ENCODE results near the gene OR5AS1.
"Not testable (repeated sequence)": the region's sequence is repeated elsewhere in the genome, so short reads cannot be mapped to it uniquely, and the experiment has no call there.

The OR5AS1 gene

DNA sequence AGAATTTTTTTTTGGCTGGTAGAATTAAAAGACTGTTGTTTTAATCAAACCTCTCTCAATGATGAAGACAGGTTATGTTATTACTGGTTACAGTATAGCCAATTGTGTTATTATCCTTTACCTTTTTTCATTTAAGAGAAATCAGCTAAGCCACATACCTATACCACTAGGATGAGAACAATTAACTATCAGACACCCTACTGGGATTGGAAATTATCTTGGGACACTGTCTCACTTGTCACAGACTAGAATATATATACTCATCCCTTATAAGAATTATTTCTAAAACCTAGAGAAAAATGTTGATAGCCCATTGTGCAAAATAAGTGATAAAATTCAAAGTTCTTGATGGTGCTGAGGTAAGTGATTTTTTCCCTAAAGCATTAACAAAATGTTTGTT lies at the start of gene OR5AS1:
TSS of gene OR5AS1 (plus strand) at position 301 of the 400 bp plus-strand sequence. CDS start 2,765 bp downstream, outside the sequence.
- DNase-seq (ENCODE audit: low read depth in 2 of 2), result no peak

DNA sequence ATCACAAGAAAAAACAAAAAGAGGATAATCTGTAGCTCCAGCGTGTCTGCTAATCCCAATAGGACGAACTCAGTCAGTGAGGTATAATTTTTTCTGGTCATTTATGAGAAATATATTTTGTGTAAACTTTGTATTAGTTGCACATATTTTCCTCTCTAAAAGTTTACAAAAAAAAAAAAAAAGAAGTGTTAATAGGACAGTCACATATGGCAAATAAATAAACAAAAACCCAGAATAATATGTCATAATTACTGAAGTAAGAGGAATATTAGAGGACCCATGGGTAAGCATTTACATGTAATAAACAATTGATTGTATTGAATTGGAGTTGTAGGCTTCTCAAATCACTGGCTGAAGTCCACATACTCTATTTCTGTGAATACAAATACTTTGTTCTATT lies 32.9 kb upstream of the OR5AS1 start, which contains the start of gene OR5F1:
TSS of gene OR5F1 (minus strand) at position 101 of the 400 bp plus-strand sequence. CDS start at position 101, 0 bp downstream.
- no peak for DNase-seq (ENCODE audit: low read depth in 2 of 2)

DNA sequence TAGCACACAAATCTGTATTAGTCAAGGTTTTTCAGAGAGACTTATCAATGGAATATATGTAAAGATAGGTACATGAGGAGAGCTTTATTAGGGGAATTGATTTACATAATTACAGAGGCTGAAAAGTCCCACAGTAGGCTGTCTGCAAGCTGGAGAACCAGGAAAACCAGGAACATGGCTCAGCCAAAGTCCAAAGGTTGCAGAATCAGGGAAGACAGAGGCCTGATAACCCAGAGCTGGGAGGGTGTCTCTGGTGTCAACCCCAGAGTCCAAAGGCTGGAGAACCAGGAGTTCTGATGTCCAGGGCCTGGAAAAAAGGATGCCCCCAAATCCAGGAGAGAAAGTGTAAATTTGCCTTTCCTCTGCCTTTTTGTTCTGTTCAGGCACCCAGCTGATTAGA lies 16.7 kb upstream of the OR5AS1 start:
- DNase-seq (ENCODE audit: low read depth in 2 of 2), result no peak

DNA sequence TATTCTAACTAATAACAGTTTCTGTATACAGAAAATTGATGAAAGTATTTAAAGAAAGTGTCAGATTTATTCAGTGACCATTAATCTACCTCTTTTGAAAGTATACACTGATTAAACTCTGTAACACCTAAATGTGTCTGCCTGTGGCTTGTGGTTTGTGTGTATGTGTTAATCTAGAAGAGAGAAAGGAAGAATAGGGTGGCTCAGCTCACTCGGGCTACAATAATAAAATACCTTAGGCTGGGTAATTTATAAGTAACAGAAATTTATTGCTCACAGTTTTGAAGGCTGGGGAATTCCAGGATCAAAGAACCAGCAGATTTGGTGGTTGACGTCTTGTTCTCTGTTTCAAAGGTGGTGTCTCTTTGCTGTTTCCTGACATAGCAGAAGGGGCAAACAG lies 13.6 kb upstream of the OR5AS1 start:
- no peak for DNase-seq (ENCODE audit: low read depth in 2 of 2)

DNA sequence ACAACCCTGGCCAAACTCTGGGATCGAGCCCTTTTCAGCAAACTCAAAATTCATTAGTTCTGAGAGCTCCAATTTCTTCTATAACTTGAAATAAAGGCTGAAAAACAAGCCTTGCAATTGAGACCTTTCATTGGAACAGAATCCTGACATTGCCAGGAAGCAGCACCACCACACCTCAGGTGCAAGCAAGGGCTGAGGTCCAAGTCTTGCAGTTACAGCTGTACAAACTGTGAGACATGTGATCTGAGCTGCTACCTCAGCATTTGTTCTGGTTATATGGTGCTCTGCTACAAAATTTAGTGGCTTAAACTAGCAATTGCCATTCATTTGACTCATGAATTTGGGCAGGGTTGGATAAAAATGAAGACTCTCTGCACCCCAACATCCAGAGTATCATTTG lies 18.1 kb downstream of the OR5AS1 start:
- no peak for DNase-seq (ENCODE audit: low read depth in 2 of 2)

DNA sequence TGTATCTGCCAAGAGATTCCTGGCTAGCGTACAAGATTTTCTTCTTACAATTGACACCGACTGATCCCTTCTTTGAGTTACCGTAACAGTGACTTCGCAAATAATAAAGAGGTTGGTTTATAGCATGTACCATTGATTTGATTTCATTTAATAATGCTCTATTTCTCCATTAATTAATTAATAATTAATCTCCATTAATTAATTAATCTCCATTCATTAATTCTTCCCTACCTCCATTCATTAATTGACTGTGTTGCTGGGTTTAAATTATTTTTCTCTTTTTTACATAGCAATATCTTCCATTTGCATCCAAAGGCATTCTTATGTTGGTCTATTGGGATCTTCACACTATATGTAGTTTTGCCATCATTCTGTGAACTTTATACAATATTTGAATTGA lies 21.0 kb downstream of the OR5AS1 start:
- no peak for DNase-seq (ENCODE audit: low read depth in 2 of 2)

DNA sequence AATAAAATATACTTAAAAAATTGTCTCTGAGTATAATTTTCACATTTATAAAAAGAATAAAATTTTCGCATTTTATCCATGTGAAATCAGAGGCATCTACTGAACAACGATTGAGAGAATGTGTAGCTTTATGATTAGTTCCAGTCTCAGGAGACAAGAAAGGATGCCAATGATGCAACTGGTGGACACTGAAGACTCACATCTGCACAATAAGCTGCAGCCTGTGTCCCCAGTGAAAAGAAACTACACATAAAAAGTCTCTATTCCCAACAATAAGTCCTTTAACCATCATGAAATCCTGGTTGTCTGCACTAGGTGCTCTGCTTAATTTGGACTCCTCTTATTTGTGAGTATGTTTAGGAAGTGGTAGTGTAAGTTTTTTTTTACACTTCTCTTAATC lies 22.0 kb downstream of the OR5AS1 start:
- no peak for DNase-seq (ENCODE audit: low read depth in 2 of 2)

DNA sequence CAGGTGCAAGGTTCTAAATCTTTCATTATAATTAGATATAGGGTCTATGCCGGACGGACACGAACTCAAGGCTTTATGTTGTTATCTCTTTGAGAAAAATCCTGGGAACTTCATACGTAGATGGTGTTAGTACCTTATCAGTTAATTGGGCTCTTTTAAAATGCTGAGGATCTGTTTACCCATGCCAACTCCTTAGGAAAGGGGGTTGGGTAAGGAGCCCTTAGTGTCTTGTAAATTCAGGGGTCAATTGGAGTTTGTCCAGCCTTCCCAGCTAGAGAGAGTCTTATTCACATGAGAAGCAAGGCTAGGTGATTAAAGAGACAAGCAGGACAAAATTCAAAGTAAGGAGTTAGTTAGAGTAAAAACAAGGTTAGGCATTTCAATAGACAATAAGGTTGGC lies 28.9 kb downstream of the OR5AS1 start:
- DNase-seq (ENCODE audit: low read depth in 2 of 2), result not testable (repeated sequence)

DNA sequence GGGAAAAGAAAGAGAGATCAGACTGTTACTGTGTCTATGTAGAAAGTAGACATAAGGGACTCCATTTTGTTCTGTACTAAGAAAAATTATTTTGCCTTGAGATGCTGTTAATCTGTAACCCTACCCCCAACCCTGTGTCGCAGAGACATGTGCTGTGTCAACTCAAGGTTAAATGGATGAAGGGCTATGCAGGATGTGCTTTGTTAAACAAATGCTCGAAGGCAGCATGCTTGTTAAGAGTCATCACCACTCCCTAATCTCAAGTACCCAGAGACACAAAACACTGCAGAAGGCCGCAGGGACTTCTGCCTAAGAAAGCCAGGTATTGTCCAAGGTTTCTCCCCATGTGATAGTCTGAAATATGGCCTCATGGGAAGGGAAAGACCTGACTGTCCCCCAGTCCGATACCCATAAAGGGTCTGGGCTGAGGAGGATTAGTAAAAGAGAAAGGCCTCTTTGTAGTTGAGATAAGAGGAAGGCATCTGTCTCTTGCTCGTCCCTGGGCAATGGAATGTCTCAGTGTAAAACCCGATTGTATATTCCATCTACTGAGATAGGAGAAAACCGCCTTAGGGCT lies 30.3 kb downstream of the OR5AS1 start:
- not testable (repeated sequence) for DNase-seq (ENCODE audit: low read depth in 2 of 2)

DNA sequence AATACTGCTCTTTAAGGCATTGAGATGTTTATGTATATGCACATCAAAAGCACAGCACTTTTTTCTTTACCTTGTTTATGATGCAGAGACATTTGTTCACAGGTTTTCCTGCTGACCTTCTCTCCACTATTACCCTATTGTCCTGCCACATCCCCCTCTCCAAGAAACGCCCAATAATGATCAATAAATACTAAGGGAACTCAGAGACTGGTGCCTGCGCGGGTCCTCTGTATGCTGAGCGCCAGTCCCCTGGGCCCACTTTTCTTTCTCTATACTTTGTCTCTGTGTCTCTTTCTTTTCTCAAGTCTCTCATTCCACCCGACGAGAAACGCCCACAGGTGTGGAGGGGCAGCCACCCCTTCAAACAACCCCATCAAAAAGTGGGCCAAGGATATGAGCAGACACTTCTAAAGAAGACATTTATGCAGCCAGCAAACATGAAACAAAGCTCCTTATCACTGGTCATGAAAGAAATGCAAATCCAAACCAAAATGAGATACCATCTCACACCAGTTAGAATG lies 30.9 kb downstream of the OR5AS1 start:
- DNase-seq (ENCODE audit: low read depth in 2 of 2), result not testable (repeated sequence)

DNA sequence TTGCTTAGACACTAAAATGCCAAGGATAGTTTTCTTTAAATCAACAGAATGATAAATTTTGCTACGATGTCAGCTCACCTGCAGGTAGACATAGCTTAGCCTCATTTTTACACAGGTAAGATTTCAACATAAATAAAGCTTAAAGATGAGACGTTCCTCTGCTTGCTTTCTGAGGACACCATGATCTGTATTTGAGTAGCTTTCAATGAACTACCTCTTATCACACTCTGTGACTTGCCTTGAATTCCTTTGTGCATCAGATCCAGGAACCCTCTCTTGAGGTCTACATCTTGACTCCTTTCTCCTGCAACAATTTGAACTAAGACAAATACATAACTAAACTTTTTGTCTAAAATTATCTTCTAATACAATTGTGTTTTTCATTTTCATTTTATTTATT lies 39.5 kb downstream of the OR5AS1 start:
- no peak for DNase-seq (ENCODE audit: low read depth in 2 of 2)

Measured in stimulated activated CD8-positive, alpha-beta memory T cell treated with anti-CD3 and anti-CD28 coated beads, Interleukin-7, amount 100 ng/mL, for 1 hour (primary cell).